ENCODE results near the gene YPEL5. TPM values are rescaled to one million over a fixed set of nuclear protein-coding genes. Genes with fewer than 3 reads are reported as not detected.
"Not testable (repeated sequence)": the region's sequence is repeated elsewhere in the genome, so short reads cannot be mapped to it uniquely, and the experiment has no call there.

YPEL5 gene
- total and polyA plus RNA-seq, 2 donors, result 87.7 to 106 TPM

- no peak overlapping the region for H3K27ac ChIP-seq (ENCODE audit: low read depth)
- WGBS, result 53% methylated on average over 5 of the region's 5 CpGs
Measured at GRCh38 chr2:30113617-30114293, 33.1 kb upstream of the YPEL5 start.

GRCh38 chr2:30115141-30115980 lies 31.4 kb upstream of the YPEL5 start:
- H3K4me1 ChIP-seq (ENCODE audit: insufficient read depth), result no peaks in the 10 kb centered on the region
- 48% methylated on average over 19 of the region's 19 CpGs for WGBS
- peak; percentile 11 for DNase-seq (ENCODE audit: extremely low spot score)
- H3K36me3 ChIP-seq (ENCODE audit: insufficient read depth), result no peaks in the 10 kb centered on the region
- H3K4me3 ChIP-seq (ENCODE audit: low read depth, low read length), result no peak overlapping the region
- no peak overlapping the region for H3K27ac ChIP-seq (ENCODE audit: low read depth)

More at GRCh38 chr2:30113617-30114293, 33.1 kb upstream of the YPEL5 start:
- H3K4me3 ChIP-seq (ENCODE audit: low read depth, low read length), result no peak overlapping the region
- no peaks in the 10 kb centered on the region for H3K4me1 ChIP-seq (ENCODE audit: insufficient read depth)
- no peak for DNase-seq (ENCODE audit: extremely low spot score)
- no peaks in the 10 kb centered on the region for H3K36me3 ChIP-seq (ENCODE audit: insufficient read depth)

DNA sequence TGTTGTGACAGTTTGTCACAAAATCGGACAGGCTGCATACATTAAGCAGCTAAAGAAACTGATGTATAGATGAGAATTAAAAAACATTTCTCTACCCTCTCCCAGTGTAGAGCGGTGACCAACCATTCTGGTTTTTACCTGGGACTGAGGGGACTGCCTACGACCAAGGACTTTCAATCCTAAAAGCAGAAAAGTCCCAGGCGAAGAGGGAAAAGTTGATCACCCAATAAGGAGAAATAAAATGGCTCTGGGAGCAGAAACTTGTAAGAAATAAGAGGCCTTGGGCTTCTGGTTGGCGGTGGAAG lies 30.9 kb upstream of the YPEL5 start:
- DNase-seq (ENCODE audit: extremely low spot score), result no peak
- 71% methylated on average over 5 of the region's 5 CpGs for WGBS
- Histone ChIP-seq H3K27ac (ENCODE audit: low read depth) (no peak overlapping the region), H3K36me3 (ENCODE audit: insufficient read depth) (no peaks in the 10 kb centered on the region), H3K4me3 (ENCODE audit: low read depth, low read length) (no peak overlapping the region), H3K4me1 (ENCODE audit: insufficient read depth) (no peaks in the 10 kb centered on the region)

- Histone ChIP-seq H3K4me3 (ENCODE audit: low read depth, low read length) (no peak overlapping the region), H3K36me3 (ENCODE audit: insufficient read depth) (no peaks in the 10 kb centered on the region), H3K4me1 (ENCODE audit: insufficient read depth) (no peaks in the 10 kb centered on the region), H3K27ac (ENCODE audit: low read depth) (no peak overlapping the region)
- WGBS, result 77% methylated on average over 3 of the region's 3 CpGs
- DNase-seq (ENCODE audit: extremely low spot score), result no peak
Measured at GRCh38 chr2:30122362-30122761, 24.4 kb upstream of the YPEL5 start.

DNA sequence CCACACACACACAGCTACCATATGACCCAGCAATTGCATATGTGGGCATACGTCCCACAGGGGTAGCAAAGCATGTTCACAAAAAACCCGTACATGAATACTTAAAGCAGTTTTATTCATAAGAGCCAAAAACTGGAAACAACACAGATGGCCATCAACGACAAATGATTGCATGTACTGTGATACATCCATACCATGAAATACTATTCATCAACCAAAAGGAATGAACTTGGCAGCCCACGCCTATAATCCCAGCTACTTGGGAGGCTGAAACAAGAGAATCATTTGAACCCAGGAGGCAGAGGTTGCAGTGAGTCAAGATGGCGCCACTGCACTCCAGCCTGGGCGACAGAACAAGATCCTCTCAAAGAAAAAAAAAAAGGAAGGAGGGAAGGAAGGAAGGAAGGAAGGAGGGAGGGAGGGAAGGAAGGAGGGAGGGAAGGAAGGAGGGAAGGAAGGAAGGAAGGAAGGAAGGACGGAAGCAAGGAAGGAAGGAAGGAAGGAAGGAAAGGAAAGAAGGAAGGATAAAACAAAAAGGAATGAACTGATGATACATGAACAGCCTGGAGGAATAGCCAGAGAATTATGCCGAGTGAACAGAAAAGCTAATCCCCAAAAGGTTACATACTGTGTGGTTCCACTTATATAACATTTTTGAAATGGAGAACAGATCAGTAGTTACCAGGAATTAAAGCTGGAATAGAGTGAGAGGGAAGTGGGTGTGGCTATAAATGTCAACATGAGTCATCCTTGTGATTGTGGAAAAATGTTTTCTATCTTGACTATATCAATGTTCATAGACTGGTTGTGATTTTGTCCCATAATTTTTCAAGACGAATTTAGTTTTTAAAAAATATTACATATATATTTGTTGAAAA lies 19.6 kb upstream of the YPEL5 start:
- H3K36me3 ChIP-seq (ENCODE audit: insufficient read depth), result no peaks in the 10 kb centered on the region
- H3K4me3 ChIP-seq (ENCODE audit: low read depth, low read length), result no peak overlapping the region
- H3K27ac ChIP-seq (ENCODE audit: low read depth), result no peak overlapping the region
- no peak for DNase-seq (ENCODE audit: extremely low spot score)
- H3K4me1 ChIP-seq (ENCODE audit: insufficient read depth), result no peaks in the 10 kb centered on the region
- WGBS, result 77% methylated on average over 9 of the region's 9 CpGs

GRCh38 chr2:30134582-30134981 lies 12.2 kb upstream of the YPEL5 start:
- Histone ChIP-seq H3K36me3 (ENCODE audit: insufficient read depth) (no peaks in the 10 kb centered on the region), H3K4me3 (ENCODE audit: low read depth, low read length) (no peak overlapping the region), H3K4me1 (ENCODE audit: insufficient read depth) (no peaks in the 10 kb centered on the region), H3K27ac (ENCODE audit: low read depth) (no peak overlapping the region)
- 57% methylated on average over 5 of the region's 5 CpGs for WGBS
- no peak for DNase-seq (ENCODE audit: extremely low spot score)

- Histone ChIP-seq H3K4me1 (ENCODE audit: insufficient read depth) (no peaks in the 10 kb centered on the region), H3K27ac (ENCODE audit: low read depth) (no peak overlapping the region), H3K4me3 (ENCODE audit: low read depth, low read length) (no peak overlapping the region), H3K36me3 (ENCODE audit: insufficient read depth) (no peaks in the 10 kb centered on the region)
- DNase-seq (ENCODE audit: extremely low spot score), result no peak
- 62% methylated on average over 3 of the region's 3 CpGs for WGBS
Measured at GRCh38 chr2:30135541-30135940, 11.3 kb upstream of the YPEL5 start.

DNA sequence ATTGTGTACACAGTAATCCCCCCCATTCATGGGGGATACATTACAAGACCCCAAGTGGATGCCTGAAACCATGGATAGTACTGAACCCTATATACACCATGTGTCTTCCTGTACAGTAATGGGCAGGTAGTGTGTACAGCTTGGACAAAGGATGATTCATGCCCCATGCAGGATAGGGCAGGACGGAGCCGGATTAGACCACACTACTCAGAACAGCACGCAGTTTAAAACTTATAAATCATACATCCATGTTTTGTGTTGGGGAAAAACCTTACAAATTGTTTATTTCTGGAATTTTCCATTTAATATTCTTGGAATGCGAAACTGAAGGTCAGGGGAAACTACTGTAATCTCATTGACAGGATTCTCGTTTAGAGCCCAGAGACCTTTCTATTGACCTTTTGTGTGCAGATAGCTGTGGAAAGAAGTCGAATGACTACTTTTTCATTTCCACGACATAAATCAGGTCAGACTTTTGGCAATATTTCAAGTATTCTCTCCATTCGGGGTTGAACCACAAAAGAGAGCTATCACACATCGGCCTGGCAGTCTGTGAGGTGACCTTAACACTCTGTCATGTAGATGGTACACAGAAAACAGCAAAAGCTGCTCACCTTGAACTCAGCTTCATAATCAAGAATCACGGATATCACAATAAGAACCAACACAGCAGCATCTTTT lies 9.9 kb upstream of the YPEL5 start:
- Histone ChIP-seq H3K27ac (ENCODE audit: low read depth) (no peak overlapping the region), H3K4me1 (ENCODE audit: insufficient read depth) (no peaks in the 10 kb centered on the region), H3K4me3 (ENCODE audit: low read depth, low read length) (no peak overlapping the region), H3K36me3 (ENCODE audit: insufficient read depth) (no peaks in the 10 kb centered on the region)
- 57% methylated on average over 10 of the region's 10 CpGs for WGBS
- DNase-seq (ENCODE audit: extremely low spot score), result no peak

DNA sequence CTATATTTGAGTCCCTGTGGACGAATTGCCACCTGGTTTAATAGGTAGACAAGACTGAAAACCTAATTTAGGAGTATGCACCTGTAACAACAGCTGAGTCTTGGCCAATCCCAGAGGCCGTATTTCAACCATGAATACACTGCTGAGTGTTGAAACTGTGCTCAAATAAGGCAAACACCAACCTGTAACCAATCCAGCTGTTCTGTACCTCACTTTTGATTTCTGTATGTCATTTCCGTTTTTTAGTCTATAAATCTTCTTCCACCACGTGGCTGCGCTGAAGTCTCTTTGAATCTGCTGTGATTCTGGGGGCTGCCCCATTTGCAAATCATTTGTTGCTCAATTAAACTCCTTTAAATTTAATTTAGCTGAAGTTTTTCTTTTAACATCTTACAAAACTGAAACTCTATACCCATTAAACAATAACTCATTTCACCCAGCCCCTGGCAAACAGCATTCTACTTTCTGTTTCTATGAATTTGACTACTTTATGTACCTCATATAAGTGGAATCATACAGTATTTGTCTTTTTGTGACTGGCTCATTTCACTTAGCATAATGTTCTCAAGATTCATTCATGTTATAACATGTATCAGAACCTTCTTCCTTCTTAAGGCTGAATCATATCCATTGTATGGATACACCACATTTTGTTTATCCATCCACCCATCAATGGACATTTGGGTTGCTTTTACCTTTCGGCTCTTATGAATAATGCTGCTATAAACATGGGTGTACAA lies 7.5 kb upstream of the YPEL5 start:
- WGBS, result 62% methylated on average over 6 of the region's 6 CpGs
- Histone ChIP-seq H3K36me3 (ENCODE audit: insufficient read depth) (no peaks in the 10 kb centered on the region), H3K27ac (ENCODE audit: low read depth) (no peak overlapping the region), H3K4me1 (ENCODE audit: insufficient read depth) (no peaks in the 10 kb centered on the region), H3K4me3 (ENCODE audit: low read depth, low read length) (no peak overlapping the region)
- no peak for DNase-seq (ENCODE audit: extremely low spot score)

GRCh38 chr2:30141136-30141535 lies 5.7 kb upstream of the YPEL5 start:
- H3K4me1 ChIP-seq (ENCODE audit: insufficient read depth), result no peaks in the 10 kb centered on the region
- H3K36me3 ChIP-seq (ENCODE audit: insufficient read depth), result no peaks in the 10 kb centered on the region
- no peak for DNase-seq (ENCODE audit: extremely low spot score)
- no peak overlapping the region for H3K4me3 ChIP-seq (ENCODE audit: low read depth, low read length)
- H3K27ac ChIP-seq (ENCODE audit: low read depth), result no peak overlapping the region

- DNase-seq (ENCODE audit: extremely low spot score), result no peak
- no peaks in the 10 kb centered on the region for H3K4me1 ChIP-seq (ENCODE audit: insufficient read depth)
- H3K27ac ChIP-seq (ENCODE audit: low read depth), result no peak overlapping the region
- no peaks in the 10 kb centered on the region for H3K36me3 ChIP-seq (ENCODE audit: insufficient read depth)
- H3K4me3 ChIP-seq (ENCODE audit: low read depth, low read length), result no peak overlapping the region
- WGBS, result 88% methylated on average over 1 of the region's 1 CpG
Measured at GRCh38 chr2:30144260-30144659, 2.5 kb upstream of the YPEL5 start.

- DNase-seq (ENCODE audit: extremely low spot score); H3K4me1 ChIP-seq (ENCODE audit: insufficient read depth); H3K27ac ChIP-seq (ENCODE audit: low read depth); H3K36me3 ChIP-seq (ENCODE audit: insufficient read depth); H3K4me3 ChIP-seq (ENCODE audit: low read depth, low read length): not testable (repeated sequence)
- 87% methylated on average over 3 of the region's 3 CpGs for WGBS
Measured at GRCh38 chr2:30144951-30145350, 1.9 kb upstream of the YPEL5 start.

GRCh38 chr2:30145826-30146336 lies 926 bp upstream of the YPEL5 start:
- Histone ChIP-seq H3K36me3 (ENCODE audit: insufficient read depth) (no peaks in the 10 kb centered on the region), H3K27ac (ENCODE audit: low read depth) (peak overlapping the region; percentile 61), H3K4me3 (ENCODE audit: low read depth, low read length) (peak overlapping the region; percentile 32), H3K4me1 (ENCODE audit: insufficient read depth) (no peaks in the 10 kb centered on the region)
- WGBS, result 42% methylated on average over 8 of the region's 8 CpGs
- no peak for DNase-seq (ENCODE audit: extremely low spot score)

Data from urinary bladder (tissue), 4 donors.